HG03064 (cell line): Measurements from ENCODE around the gene MTMR11.

Source experiments
- ATAC-seq: cut with Tn5 transposase; IDR thresholded peaks from one replicate; pipeline ENCODE4 v1.9.1; 2021; ENCODE audit warnings: low read depth; ENCODE audit not compliant: unreplicated experiment

Gene MTMR11

DNA sequence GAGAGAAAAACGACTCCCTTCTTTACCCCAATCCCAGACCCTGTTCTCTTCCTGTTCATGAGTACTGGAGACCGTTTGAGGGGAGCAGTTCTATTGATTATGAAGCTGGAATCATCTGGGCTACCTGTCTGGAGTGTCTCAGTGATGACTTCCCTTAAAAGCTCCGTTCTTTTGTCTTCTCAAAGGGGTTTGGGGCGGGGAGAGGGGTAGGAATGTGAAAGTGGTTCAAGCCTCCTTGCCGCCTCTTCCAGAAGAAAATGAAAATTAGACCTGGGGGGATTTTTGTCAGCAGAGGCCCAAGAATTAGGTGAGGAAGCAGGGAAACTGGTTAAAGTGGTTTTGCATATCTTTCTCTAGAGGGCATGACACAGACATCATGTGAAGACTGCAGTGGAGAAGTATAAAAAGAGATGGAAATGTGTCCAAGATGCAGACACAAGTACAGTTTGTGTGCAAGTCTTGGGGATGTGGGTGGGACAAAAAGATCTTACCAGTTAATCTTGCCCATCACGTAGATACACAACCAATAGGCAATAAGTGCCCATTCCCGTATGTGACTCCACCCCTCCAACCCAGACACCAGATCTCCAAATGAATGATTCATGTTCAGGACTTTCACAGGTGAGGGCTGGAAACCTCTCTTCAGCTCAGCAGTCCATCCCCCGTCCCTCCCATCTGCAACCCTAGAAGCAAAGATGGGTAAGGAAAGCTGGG, 470 bp upstream of the MTMR11 start:
- ATAC-seq, result no peak

DNA sequence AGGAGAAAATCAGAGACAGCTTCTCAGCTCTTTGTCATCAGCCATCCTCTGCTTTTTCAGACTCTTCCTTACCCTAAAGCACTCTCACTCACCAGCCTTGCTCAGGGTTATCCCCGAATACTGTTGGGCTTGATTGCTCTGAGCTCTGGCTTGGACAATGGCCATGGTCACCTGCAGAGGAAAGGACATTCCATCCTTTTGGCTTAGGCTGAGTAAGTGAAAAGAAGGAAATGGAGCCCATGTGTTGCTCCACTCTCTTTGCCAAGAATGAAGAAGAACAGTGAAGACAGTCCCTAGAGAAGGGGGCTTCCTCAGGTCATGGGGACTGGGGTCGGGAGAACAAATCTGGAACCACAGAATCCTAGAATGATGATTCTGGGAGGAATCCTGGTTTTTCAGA, 2.3 kb downstream of the MTMR11 start:
- ATAC-seq, result no peak

DNA sequence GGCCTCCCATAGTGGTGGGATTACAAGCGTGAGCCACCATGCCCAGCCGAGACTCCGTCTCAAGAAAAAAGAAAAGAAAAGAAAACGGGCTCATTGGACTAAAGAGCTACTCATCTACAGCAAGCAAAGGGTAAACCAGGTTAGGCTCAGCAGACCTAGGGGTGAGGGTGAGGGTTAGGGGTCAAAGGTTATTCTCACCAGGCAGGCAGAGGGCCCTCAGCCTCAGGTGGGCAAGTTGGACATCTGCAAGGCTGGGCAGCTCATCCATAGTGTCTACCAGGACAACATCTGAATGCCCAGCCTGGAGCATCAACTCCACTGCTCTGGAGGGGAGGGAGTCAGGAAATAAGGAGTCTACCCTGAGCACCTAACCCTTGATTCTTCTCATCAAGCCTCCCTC, 3.5 kb downstream of the MTMR11 start:
- no peak for ATAC-seq

DNA sequence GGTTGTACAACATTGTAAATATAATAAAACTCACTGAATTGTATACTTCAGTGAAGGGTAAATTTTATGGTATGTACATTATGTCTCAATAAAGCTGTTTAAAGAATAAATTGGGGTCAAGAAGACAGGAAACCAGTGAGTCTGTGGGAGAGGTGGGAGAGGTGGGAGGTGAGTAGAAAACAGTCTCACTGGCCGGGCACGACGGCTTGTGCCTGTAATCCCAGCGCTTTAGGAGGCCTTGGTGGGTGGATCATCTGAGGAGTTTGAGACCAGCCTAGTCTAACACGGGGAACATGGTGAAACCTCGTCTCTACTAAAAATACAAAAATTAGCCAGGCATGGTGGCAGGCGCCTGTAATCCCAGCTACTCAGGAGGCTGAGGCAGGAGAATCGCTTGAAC, 4.2 kb downstream of the MTMR11 start:
- ATAC-seq, result no peak

DNA sequence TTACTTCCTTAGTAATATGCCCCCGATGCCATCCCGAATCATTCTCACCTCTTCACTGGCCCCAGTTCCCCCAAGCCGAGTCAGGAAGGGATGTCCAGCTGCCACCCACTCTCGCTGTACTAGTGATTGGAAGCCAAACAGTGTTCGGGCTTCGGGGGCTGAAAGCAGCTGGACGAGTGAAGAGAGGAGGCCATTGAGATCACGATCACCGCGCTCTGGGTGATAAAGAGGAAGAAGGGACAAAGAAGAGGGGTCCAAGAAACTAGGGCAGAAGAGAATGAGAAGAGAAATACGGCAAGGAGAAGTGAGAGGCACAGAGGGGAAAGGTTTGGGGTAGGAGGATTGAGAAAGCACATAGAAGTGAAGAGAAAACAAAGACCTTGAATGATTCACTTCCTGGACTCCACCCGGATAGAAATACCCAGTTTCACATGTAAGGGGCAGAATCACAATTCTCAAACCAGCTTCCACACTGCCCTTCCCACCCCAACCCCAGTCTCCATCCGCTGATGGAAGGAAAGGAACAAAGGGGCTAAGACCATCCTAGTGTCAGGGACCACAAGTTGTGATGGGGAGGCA, 5.4 kb downstream of the MTMR11 start:
- no peak for ATAC-seq

DNA sequence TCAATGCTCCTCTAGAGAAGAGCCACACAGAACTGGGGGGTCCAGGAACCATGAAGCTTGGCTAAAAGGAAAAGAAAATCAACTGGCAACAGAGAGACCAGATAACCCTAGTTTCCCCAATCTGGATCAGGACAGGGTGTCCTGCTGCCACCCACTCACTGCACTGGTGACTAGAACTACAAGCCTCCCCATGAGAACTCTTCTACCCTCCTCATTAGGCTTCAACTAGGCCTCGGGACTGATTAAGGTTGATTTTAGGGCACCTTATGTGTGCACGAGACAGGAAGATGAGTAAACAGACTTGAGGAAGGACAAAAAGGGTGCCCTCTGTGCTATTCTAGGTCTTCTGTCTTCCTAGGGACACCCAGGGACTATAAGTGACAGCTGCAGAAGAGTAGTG, 6.8 kb downstream of the MTMR11 start:
- no peak for ATAC-seq

DNA sequence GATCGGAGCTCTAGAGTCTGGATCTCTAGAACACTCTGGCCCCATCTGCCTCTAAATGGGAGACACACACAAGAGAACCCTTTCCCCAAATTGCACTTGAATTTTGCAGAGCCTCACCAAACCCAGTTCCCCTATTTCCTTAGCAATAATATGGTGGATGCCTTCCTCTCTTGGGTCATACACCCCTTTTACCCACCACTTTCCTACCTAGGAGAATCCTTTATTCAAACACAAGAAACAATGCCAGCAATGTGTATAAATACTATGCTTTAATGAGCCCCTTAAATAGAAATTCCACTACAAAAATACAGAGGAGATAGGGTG, 8.3 kb downstream of the MTMR11 start:
- ATAC-seq, result no peak

DNA sequence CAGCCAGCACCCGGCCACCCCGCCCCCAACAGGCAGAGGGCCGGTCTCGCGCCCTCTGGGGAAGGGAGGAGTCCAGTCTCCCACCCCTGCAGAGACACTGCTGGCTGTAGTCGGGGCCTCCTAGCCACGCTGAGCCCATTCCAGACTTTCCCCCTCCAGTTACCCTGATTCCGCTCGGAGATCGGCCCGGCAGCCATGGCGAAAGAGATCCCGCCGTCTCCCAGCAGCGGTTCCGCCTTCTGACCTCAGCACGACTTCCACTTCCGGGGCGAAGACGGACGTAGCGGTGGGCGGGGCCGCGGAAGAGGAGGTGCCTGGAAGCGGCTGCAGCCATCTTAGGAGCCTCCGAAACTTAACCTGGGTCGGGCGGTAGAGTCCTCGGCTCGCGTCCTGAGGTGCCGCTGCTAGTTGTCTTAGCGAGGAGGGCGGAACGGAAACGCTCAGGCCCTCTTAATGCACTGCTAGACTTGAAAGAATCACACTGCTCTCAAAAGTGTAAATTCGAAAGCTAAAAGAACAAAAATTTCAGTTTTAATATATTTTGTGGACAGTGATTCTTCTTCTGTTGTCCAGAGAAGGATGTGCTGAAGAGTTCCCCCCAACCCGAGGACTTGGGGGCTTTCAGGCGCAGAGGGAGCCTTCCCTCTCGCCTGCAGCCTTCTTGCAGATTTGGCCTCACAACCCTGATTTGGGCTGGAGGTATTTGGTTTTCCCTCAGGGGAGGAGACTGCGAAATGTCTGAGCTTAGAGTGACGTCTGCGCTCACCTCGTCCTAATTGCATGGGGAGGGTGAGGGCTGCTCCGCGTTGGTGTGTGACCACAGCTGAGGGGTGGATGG, 8.9 kb downstream of the MTMR11 start, which contains the start of gene SF3B4:
SF3B4 (minus strand) TSS at position 241 of the 838 bp plus-strand sequence; CDS start at position 197, 44 bp downstream.
- peak; percentile 94 for ATAC-seq

DNA sequence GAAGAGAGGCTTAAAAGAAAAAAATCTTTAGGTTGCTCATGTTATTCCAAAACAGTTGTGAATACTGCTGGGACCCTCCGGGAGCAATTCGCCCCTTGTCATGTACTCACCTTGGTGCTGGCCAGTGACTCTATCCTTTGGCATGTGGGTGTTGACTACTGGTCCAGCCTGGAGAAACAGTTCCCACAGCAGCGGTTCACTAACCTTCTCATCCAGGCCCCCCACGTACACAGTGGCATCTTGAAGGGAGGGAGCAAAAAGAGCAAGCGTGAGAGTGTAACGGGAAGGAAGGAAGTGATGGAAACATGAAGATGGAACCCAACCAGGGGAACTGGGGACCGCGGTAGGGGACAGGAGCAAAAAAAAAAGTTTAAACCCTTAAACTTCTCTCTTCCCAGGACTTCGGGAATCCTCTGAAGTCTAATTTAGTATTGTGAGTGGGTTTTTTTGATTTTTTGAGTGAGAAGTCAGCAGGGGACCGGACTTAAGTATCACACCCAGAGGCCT, 9.6 kb downstream of the MTMR11 start:
- no peak for ATAC-seq

DNA sequence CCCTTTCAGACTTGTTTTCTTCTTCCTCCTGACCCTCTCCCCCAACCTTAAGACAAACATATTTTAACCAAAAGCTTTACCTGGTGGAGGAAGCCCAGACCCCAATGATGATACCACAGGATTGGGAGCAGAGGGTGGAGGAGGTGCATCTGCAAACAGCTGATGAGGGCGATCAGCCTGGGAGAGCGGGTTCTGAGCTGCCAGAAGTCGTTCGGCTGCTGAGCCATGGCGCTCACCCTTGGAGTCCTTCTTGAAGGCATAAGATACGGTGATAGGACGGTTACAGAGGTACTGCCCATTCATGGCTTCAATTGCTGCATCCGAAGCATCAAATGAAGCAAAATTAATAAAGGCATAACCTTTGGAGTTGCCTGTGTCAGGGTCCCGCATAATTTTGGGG, 10.4 kb downstream of the MTMR11 start:
- ATAC-seq, result no peak

DNA sequence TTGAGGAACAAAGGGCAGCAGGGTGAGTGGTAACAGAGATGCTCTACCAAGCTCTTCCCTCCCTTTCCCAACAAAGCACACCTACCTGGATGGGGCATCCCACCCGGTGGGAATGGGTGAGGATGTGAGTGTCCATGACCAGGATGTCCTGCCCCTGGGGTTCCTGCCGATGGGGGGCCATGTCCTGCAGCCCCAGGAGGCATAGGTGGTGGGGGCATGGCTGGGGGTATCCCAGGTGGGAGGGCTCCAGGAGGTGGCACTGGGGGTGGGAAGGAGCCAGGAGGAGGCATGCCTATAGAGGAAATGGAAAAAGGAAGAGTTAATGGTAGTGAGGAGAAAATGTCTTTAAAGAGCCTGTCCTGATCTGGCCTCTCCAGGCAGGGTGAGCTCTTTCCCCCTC, 10.9 kb downstream of the MTMR11 start:
- no peak for ATAC-seq

DNA sequence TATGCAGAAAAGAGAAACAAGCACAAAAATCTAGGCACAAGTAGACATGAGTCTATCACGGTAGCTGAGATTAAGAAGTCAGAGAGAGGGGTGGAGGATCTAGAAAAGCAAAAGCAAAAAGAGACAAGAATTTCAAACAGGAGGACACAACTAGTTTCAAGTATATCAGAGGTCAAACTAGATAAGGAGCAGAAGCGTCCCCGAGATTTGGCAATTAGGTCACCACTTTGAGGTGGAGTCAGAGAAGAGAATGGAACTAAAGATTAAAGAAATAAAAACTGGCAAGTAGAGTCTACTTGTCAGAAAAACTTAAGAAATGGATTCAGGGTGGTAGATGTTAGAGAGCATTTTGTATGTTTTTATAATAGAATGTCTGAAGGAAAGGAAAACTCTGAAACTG, 11.3 kb downstream of the MTMR11 start:
- no peak for ATAC-seq

DNA sequence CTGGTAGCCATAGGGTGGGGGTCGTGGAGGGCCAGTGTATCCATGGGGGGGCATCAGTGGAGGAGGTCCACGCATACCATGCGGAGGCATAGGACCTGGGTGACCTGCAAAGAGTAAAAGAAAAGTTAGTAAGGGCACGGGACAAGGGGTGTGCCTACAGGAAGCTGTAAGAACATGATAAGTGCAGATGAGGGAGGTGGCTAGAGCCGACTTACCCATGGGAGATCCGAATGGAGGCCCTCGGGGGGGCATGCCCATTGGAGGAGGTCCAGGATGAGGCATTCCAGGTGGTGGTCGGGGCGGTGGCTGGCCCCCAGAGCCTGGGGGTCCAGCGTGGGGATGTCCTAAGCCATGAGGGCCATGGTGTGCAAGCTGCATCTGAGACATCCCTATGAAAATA, 13.1 kb downstream of the MTMR11 start:
- ATAC-seq, result no peak

DNA sequence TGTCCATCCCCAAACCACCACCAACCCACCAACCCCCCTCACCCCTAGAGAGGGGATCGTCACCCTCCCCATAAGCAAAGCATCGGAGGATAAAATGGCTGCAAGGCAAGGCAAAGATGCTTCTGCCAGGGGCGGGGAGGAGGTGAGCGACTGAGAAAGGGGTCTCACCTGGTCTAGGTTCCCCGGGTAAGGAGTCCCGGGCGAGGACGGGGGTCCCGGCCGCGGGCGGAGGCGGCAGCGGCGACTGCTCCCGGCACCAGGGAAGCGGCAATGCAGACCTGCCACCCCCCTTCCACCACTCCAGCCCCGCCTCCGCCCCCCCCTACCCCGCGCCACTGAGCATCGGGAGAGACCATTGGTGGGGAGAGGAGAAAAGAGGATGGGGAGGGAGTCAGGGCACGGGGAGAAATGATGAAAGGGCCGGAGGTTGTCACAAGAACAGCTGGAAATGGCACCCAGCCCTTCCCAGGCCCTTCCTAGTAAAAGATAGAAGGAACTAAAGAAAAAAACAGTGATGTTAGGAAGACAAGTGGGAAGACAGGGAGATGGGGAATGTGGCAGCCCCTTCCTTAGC, 19.0 kb downstream of the MTMR11 start, which contains the start of gene SV2A:
SV2A (minus strand) TSS at position 274 of the 574 bp plus-strand sequence. CDS start 4,004 bp downstream, outside the sequence.
- no peak for ATAC-seq

DNA sequence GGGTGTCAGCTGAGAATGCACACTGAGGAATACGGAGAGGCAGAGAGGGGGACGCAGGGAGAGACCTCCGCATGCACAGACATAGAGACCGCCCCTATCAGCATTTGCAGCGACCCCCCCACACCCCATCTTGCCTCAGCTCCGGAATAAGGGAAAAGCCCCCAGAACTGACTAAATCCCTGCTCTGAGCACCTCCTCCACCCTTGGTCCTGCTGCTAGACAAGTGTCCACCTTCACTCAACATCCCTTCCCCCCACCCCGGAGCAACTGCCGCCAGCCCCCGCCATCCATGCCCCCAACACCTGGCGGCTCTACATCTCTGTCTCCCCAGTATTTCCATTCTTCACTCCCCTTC, 19.8 kb downstream of the MTMR11 start:
- ATAC-seq, result no peak

DNA sequence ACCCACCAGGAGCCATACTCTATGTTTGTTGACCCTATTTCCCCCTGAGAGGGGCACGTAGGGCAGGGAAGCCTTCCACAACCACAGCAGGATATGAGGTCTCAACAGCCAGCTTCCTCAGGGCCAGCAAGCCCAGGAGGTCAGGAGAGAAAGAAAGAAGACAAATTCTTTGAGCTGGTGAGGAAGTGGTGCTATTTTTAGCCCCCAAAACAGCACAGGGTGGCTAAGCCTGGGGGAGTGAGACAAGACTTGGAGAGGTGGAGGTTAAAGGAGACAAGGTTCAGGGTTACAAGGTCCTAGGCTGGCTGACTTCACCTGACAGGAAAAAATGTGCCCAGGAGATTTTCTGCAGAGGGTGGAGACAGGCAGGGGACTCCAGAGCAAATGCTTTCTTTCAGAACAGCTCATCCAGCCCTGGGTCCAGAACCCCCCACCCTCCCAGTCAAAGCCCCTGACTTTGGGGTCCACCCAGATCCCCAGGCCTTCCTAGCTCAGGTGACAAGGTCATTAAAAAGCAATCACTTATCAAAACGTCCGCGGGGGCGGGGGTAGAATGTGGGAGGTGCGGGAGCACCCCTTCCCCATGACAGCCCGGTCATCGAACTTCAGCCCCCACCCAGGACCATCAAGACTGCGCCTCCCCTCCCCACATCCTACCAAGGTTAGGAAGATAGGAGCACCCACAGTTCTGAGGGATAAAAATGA, 20.3 kb downstream of the MTMR11 start:
- no peak for ATAC-seq

DNA sequence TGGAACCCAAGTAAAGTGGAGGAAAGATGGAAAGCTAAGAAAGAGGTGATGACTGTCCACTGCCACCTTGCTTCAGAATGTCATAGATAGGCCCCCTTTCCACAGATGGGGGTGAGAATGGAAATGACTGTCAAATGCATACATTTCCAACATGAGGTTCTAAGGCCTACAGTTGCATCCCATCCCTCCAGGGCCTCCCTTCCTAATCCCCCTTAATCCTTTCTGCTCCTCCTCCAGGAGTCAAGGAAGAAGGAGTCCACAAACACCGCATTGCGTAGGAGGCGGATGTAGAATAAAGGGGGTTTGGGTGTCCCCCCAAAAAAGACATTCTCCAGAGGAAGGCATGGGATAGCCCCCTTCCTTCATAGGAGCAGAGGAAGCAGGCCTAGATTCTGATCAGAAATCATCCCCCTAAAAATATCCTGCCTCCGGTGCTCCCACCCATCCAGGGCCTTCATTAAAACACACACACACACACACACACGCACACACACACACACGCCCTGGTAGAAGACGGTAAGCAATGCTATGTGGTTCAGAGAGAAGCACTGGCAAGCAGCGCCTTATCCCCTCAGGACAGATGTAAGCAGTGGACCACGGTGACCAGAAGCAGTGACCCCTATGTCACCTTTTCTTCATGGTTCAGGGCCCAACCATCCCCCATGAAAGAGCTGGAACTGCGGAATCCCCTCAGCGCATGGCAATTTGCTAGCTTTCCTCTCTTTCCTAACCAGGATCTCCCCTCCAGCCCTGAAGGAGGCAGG, 21.1 kb downstream of the MTMR11 start:
- ATAC-seq, result no peak

DNA sequence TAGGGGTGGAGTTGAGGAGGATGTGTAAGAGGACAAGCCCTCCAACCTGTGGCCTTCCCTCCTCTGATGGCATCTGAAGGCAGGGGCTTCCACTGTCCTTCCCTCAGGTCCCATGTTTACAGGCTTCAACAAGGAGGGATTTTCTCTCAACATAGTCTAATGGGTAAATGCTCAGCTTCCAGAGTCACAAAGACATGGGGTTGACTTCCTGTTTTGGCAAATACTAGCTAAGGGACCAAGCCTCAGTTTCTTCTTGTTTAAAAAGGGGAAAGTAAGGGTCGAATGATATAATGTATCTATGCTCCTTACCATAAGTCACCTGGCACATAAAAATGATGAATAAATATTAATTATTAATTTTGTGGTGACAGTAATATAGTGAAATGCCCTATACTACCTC, 22.1 kb downstream of the MTMR11 start:
- no peak for ATAC-seq

DNA sequence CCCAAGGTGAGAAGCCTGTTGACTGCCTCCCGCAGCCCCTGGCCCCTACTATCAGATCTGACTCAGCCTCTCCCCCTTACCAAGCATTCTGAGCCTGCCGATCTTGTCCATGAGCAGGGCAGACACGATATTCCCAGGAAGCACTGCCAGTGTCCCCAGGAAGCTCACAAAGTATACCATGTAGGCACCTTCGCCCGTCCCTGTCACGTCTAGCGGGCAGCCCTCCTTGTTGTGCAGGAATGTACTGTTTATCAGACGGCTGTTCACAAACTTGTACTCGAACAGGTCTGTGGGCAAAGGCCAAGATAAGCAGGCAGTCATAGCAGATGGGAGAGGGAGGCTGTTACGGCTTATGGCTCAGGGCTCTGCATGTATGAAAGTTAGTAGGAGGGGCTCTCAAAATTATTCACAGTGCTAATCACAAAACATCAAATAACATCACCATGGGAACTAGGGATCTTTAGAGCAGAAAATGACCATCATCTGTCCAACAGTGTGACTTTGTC, 30.1 kb downstream of the MTMR11 start:
- ATAC-seq, result no peak
